GM23248 (cell line): ENCODE measurements around the gene OSGIN1. TPM values are rescaled to one million over a fixed set of nuclear protein-coding genes. Genes with fewer than 3 reads are reported as not detected.

Source experiments
- DNase-seq: peaks from one replicate; pipeline ENCODE4 v3.0.0-alpha.2; 2015
- H2AFZ ChIP-seq: fragments of 200-600 bp; sonication (generic); 2 replicates; pipeline ENCODE4 v1.6.1; 2016; ENCODE audit warnings: antibody characterized with exemption
- H3F3A ChIP-seq: fragments of 200-600 bp; sonication (generic); 2 replicates; pipeline ENCODE4 v1.6.1; 2016; ENCODE audit warnings: mild to moderate bottlenecking, antibody characterized with exemption, mixed run types; ENCODE audit not compliant: insufficient read depth
- H3K27ac ChIP-seq: fragments of 200-600 bp; sonication (generic); 2 replicates; pipeline ENCODE4 v1.5.1; 2016; ENCODE audit warnings: mild to moderate bottlenecking
- H3K27me3 ChIP-seq: fragments of 200-600 bp; sonication (generic); replicated peaks from 2 replicates; pipeline ENCODE4 v1.6.1; 2016; ENCODE audit warnings: mild to moderate bottlenecking; ENCODE audit not compliant: insufficient read depth
- H3K36me3 ChIP-seq: fragments of 200-600 bp; sonication (generic); 2 replicates; pipeline ENCODE4 v1.6.1; 2016; ENCODE audit warnings: low read depth, mild to moderate bottlenecking
- H3K4me1 ChIP-seq: fragments of 200-600 bp; sonication (generic); 2 replicates; pipeline ENCODE4 v1.6.1; 2016; ENCODE audit warnings: mild to moderate bottlenecking; ENCODE audit not compliant: insufficient read depth
- H3K4me2 ChIP-seq: fragments of 200-600 bp; sonication (generic); one replicate; pipeline ENCODE4 v1.6.1; 2016; ENCODE audit warnings: mild to moderate bottlenecking; ENCODE audit not compliant: unreplicated experiment
- H3K4me3 ChIP-seq: fragments of 200-600 bp; sonication (generic); 2 replicates; pipeline ENCODE4 v1.5.1; 2016; ENCODE audit warnings: mild to moderate bottlenecking
- H3K79me2 ChIP-seq: fragments of 200-600 bp; sonication (generic); 2 replicates; pipeline ENCODE4 v1.6.1; 2016; ENCODE audit warnings: mild to moderate bottlenecking; ENCODE audit not compliant: insufficient read depth
- H3K9ac ChIP-seq: fragments of 200-600 bp; sonication (generic); 2 replicates; pipeline ENCODE4 v1.6.1; 2016; ENCODE audit warnings: mild to moderate bottlenecking
- H3K9me2 ChIP-seq: fragments of 200-600 bp; sonication (generic); 2 replicates; pipeline ENCODE4 v1.6.1; 2016; ENCODE audit warnings: mixed run types, mild to moderate bottlenecking, moderate library complexity; ENCODE audit not compliant: insufficient read depth
- H3K9me3 ChIP-seq: fragments of 200-600 bp; sonication (generic); one replicate; pipeline ENCODE4 v1.6.1; 2017; ENCODE audit warnings: low read depth
- H4K20me1 ChIP-seq: fragments of 200-600 bp; sonication (generic); 2 replicates; pipeline ENCODE4 v1.6.0; 2016; ENCODE audit not compliant: insufficient read depth
- EZH2 ChIP-seq: fragments of 200-600 bp; sonication (generic); IDR thresholded peaks from 2 replicates; pipeline ENCODE4 v1.6.1; 2018; ENCODE audit warnings: antibody characterized with exemption, mild to moderate bottlenecking; ENCODE audit not compliant: insufficient read depth, poor library complexity, severe bottlenecking
- EZH2phosphoT487 ChIP-seq: fragments of 200-600 bp; sonication (generic); IDR thresholded peaks from 2 replicates; pipeline ENCODE4 v1.6.1; 2018; ENCODE audit warnings: antibody characterized with exemption, moderate library complexity, mild to moderate bottlenecking, low read depth; ENCODE audit not compliant: insufficient read depth
- WGBS, 2 experiments: methylation state at CpG; one replicate each; pipeline ENCODE4 v1.1.6; 2015 to 2017; ENCODE audit warnings: low lambda C conversion rate in 2 of 2, low coverage in 1 of 2; ENCODE audit errors: missing lambda C conversion rate in 2 of 2; 5-methylcytosine and 5-hydroxymethylcytosine counted together
- in situ Hi-C: fragments of 300-500 bp; cut with MboI; formaldehyde crosslinking; loops from 2 replicates; pipeline ENCODE4 v1.15.0; 2020
- polyA plus RNA-seq: library from polyadenylated mRNA; unstranded; fragments of >200 nt; fragmentation: Nextera tagmentation; extraction: Ambion mirVana; gene quantifications from 2 replicates; pipeline ENCODE4 v1.2.1, GENCODE V29; 2016
- total RNA-seq: library from RNA; depleted of rRNA; stranded (reverse); fragments of >200 nt; shearing (Covaris generic); gene quantifications from 2 replicates; pipeline ENCODE4 v1.2.3, GENCODE V29; 2014

Gene OSGIN1
- total and polyA plus RNA-seq, 2 experiments from 2014 or later: 1.1 to 6.3 TPM

GRCh38 chr16:83917152-83918120 lies 35.6 kb upstream of the OSGIN1 start:
- Histone ChIP-seq H3K9me3 (no peaks in the 10 kb centered on the region), H3K4me3 (no peak overlapping the region), H3F3A (no peaks in the 10 kb centered on the region), H4K20me1 (no peaks in the 10 kb centered on the region), H3K79me2 (no peaks in the 10 kb centered on the region), H3K9me2 (no peaks in the 10 kb centered on the region), H3K27me3 (no peaks in the 10 kb centered on the region), H3K36me3 (0 out of 2 replicates have a peak, but pooled peaks cover 4% of the 10 kb centered on the region), H2AFZ (no peak overlapping the region), H3K4me2 (no peak overlapping the region), H3K9ac (no peak overlapping the region), H3K27ac (no peak overlapping the region), H3K4me1 (no peaks in the 10 kb centered on the region)
- no peak for TF ChIP-seq EZH2phosphoT487
- no peak for TF ChIP-seq EZH2
- 95 to 97% methylated on average over 45 to 51 of the region's 51 CpGs for WGBS, 2 experiments
- in situ Hi-C loops: no loop called here
- DNase-seq: no peak

- Histone ChIP-seq H3K27me3 (no peaks in the 10 kb centered on the region), H3K27ac (no peak overlapping the region), H2AFZ (no peak overlapping the region), H4K20me1 (no peaks in the 10 kb centered on the region), H3K79me2 (no peaks in the 10 kb centered on the region), H3K4me2 (no peak overlapping the region), H3K4me3 (no peak overlapping the region), H3F3A (no peaks in the 10 kb centered on the region), H3K9ac (no peak overlapping the region), H3K36me3 (no peaks in the 10 kb centered on the region), H3K9me3 (no peaks in the 10 kb centered on the region), H3K9me2 (no peaks in the 10 kb centered on the region), H3K4me1 (no peaks in the 10 kb centered on the region)
- no peak for TF ChIP-seq EZH2phosphoT487
- TF ChIP-seq EZH2: no peak
- in situ Hi-C loops: no loop called here
- WGBS, 2 experiments: 88 to 100% methylated on average over 1 to 2 of the region's 2 CpGs
- DNase-seq: no peak
Observed at GRCh38 chr16:83920894-83921491, 32.0 kb upstream of the OSGIN1 start.

- Histone ChIP-seq H4K20me1 (no peaks in the 10 kb centered on the region), H3K4me3 (no peak overlapping the region), H3K9ac (no peak overlapping the region), H3K4me2 (no peak overlapping the region), H3K27me3 (no peaks in the 10 kb centered on the region), H3F3A (peaks cover 19% of the 10 kb centered on the region; the same call in 1 of the 2 replicates), H3K79me2 (no peaks in the 10 kb centered on the region), H3K36me3 (no peaks in the 10 kb centered on the region), H3K27ac (no peak overlapping the region), H3K9me2 (no peaks in the 10 kb centered on the region), H3K4me1 (peaks cover 14% of the 10 kb centered on the region), H3K9me3 (no peaks in the 10 kb centered on the region), H2AFZ (no peak overlapping the region)
- TF ChIP-seq EZH2 (no peak), EZH2phosphoT487 (no peak)
- WGBS, 2 experiments: 76 to 79% methylated on average over 31 of the region's 31 CpGs
- no peak for DNase-seq
- in situ Hi-C loops: no loop called here
Observed at GRCh38 chr16:83923581-83924365, 29.3 kb upstream of the OSGIN1 start.

GRCh38 chr16:83924686-83925085 lies 28.4 kb upstream of the OSGIN1 start:
- H3K9me3 ChIP-seq: no peaks in the 10 kb centered on the region
- H3K27me3 ChIP-seq: no peaks in the 10 kb centered on the region
- no peaks in the 10 kb centered on the region for H4K20me1 ChIP-seq
- H3K4me3 ChIP-seq: no peak overlapping the region
- TF ChIP-seq EZH2phosphoT487 (no peak), EZH2 (no peak)
- no peaks in the 10 kb centered on the region for H3K36me3 ChIP-seq
- no peaks in the 10 kb centered on the region for H3K9me2 ChIP-seq
- no peak overlapping the region for H3K9ac ChIP-seq
- no peak overlapping the region for H3K4me2 ChIP-seq
- WGBS, 2 experiments: 78 to 79% methylated on average over 13 of the region's 13 CpGs
- H3K79me2 ChIP-seq: no peaks in the 10 kb centered on the region
- H3F3A ChIP-seq: peaks cover 23% of the 10 kb centered on the region; the same call in 1 of the 2 replicates
- H2AFZ ChIP-seq: no peak overlapping the region
- H3K27ac ChIP-seq: no peak overlapping the region
- DNase-seq: no peak
- in situ Hi-C loops: no loop called here
- peaks cover 14% of the 10 kb centered on the region for H3K4me1 ChIP-seq
